ENCODE measurements around the gene LLGL2. TPM values are rescaled to one million over a fixed set of nuclear protein-coding genes. Genes with fewer than 3 reads are reported as not detected.

The LLGL2 gene
- total and polyA plus RNA-seq, 9 donors, result 2.1 to 12.1 (median 4.3) TPM

GRCh38 chr17:75482098-75482942 is 43.2 kb upstream of the LLGL2 start:
- no peak for DNase-seq
- no peaks in the 10 kb centered on the region for H3K27me3 ChIP-seq (ENCODE audit: control insufficient read depth, insufficient read depth, low read length)
- no peaks in the 10 kb centered on the region for H3K9me3 ChIP-seq (replicated peaks; ENCODE audit: control insufficient read depth, low read depth, low read length)
- peaks cover 19% of the 10 kb centered on the region for H3K36me3 ChIP-seq (ENCODE audit: control insufficient read depth, insufficient read depth, low read length)
- 78% methylated on average over 8 of the region's 16 CpGs for WGBS (ENCODE audit: insufficient coverage)
- no peak overlapping the region for H3K27ac ChIP-seq (ENCODE audit: low read length)
- H3K4me3 ChIP-seq (ENCODE audit: low read length), result no peak overlapping the region
- H3K4me1 ChIP-seq (ENCODE audit: control insufficient read depth, insufficient read depth, low read length), result peaks cover 65% of the 10 kb centered on the region

DNA sequence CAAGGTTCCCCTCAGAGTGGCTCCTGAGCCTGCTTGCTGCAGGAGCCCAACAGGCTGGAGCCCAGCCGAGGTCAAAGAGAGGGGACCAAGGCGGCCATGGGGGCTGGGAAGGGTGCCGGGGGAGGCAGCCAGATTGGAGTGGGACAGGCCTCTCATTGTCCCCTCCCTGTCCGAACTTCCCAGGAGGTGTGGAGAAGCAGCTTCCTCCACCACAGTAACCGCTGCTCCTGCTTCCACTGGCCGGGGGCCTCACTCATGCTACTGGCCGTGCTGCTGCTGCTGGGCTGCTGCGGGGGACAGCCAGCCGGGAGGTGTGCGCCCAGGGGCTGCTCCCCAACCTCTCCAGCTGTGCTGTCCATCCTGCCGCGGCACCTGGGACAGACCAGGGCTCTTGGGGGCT is 39.8 kb upstream of the LLGL2 start:
- Histone ChIP-seq H3K4me1 (ENCODE audit: control insufficient read depth, insufficient read depth, low read length) (peaks cover 67% of the 10 kb centered on the region), H3K27me3 (ENCODE audit: control insufficient read depth, insufficient read depth, low read length) (no peaks in the 10 kb centered on the region), H3K27ac (ENCODE audit: low read length) (peak overlapping the region; percentile 15), H3K9me3 (replicated peaks; ENCODE audit: control insufficient read depth, low read depth, low read length) (no peaks in the 10 kb centered on the region), H3K4me3 (ENCODE audit: low read length) (no peak overlapping the region), H3K36me3 (ENCODE audit: control insufficient read depth, insufficient read depth, low read length) (peaks cover 40% of the 10 kb centered on the region)
- 74% methylated on average over 12 of the region's 12 CpGs for WGBS (ENCODE audit: insufficient coverage)
- DNase-seq, result peak; percentile 30

- peaks cover 67% of the 10 kb centered on the region for H3K4me1 ChIP-seq (ENCODE audit: control insufficient read depth, insufficient read depth, low read length)
- no peak for DNase-seq
- H3K27ac ChIP-seq (ENCODE audit: low read length), result no peak overlapping the region
- H3K27me3 ChIP-seq (ENCODE audit: control insufficient read depth, insufficient read depth, low read length), result no peaks in the 10 kb centered on the region
- no peak overlapping the region for H3K4me3 ChIP-seq (ENCODE audit: low read length)
- H3K36me3 ChIP-seq (ENCODE audit: control insufficient read depth, insufficient read depth, low read length), result peaks cover 45% of the 10 kb centered on the region
- WGBS (ENCODE audit: insufficient coverage), result 100% methylated on average over 1 of the region's 14 CpGs
- no peaks in the 10 kb centered on the region for H3K9me3 ChIP-seq (replicated peaks; ENCODE audit: control insufficient read depth, low read depth, low read length)
Measured at GRCh38 chr17:75486151-75486550, 39.3 kb upstream of the LLGL2 start.

- no peak for DNase-seq
- no peaks in the 10 kb centered on the region for H3K27me3 ChIP-seq (ENCODE audit: control insufficient read depth, insufficient read depth, low read length)
- peaks cover 59% of the 10 kb centered on the region for H3K4me1 ChIP-seq (ENCODE audit: control insufficient read depth, insufficient read depth, low read length)
- H3K36me3 ChIP-seq (ENCODE audit: control insufficient read depth, insufficient read depth, low read length), result peaks cover 53% of the 10 kb centered on the region
- H3K27ac ChIP-seq (ENCODE audit: low read length), result no peak overlapping the region
- no peak overlapping the region for H3K4me3 ChIP-seq (ENCODE audit: low read length)
- 72% methylated on average over 5 of the region's 5 CpGs for WGBS (ENCODE audit: insufficient coverage)
- H3K9me3 ChIP-seq (replicated peaks; ENCODE audit: control insufficient read depth, low read depth, low read length), result no peaks in the 10 kb centered on the region
Measured at GRCh38 chr17:75486951-75487350, 38.5 kb upstream of the LLGL2 start.

GRCh38 chr17:75487351-75488070 is 38.0 kb upstream of the LLGL2 start:
- no peak overlapping the region for H3K27ac ChIP-seq (ENCODE audit: low read length)
- WGBS (ENCODE audit: insufficient coverage), result 66% methylated on average over 6 of the region's 12 CpGs
- peak; percentile 68 for DNase-seq
- peaks cover 58% of the 10 kb centered on the region for H3K36me3 ChIP-seq (ENCODE audit: control insufficient read depth, insufficient read depth, low read length)
- no peaks in the 10 kb centered on the region for H3K9me3 ChIP-seq (replicated peaks; ENCODE audit: control insufficient read depth, low read depth, low read length)
- no peaks in the 10 kb centered on the region for H3K27me3 ChIP-seq (ENCODE audit: control insufficient read depth, insufficient read depth, low read length)
- H3K4me1 ChIP-seq (ENCODE audit: control insufficient read depth, insufficient read depth, low read length), result peaks cover 57% of the 10 kb centered on the region
- H3K4me3 ChIP-seq (ENCODE audit: low read length), result no peak overlapping the region

DNA sequence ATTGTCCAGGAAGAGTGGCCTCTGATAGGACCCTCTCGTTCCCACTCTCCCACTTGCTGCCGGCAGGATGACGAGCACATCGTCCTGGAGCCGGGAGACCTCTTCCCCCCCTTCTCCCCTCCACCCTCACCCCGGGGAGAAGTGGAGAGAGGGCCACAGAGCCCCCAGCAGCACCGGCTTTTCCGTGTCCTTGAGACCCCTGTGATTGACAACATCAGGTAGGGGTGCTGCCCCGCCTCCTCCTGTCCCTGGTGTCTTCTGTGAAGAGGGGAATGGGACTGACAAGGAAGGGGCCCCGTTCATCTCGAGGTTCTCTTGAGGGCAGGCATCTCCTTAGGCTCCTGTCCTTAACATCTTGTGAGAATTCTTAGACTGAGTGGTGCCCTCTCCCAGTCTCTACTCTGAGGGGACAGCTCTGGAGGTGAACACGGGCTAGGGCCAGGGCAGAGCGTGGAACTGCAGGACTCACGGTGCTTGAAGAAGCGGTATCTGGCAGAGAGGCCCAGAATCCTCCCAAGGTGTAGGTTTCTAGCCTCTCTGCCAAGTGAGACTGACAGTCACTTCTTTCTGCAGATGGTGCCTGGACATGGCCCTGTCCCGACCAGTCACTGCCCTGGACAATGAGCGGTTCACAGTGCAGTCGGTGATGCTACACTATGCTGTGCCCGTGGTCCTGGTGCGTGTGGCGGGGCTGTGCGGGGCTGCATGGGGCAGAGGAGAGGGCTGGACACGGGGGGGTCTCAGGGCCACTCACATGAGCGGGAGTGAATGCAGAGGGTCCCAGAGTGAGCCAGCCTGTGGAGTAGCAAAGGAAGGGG is 36.6 kb upstream of the LLGL2 start:
- no peak for DNase-seq
- Histone ChIP-seq H3K27me3 (ENCODE audit: control insufficient read depth, insufficient read depth, low read length) (no peaks in the 10 kb centered on the region), H3K9me3 (replicated peaks; ENCODE audit: control insufficient read depth, low read depth, low read length) (no peaks in the 10 kb centered on the region), H3K4me3 (ENCODE audit: low read length) (no peak overlapping the region), H3K4me1 (ENCODE audit: control insufficient read depth, insufficient read depth, low read length) (peaks cover 50% of the 10 kb centered on the region), H3K27ac (ENCODE audit: low read length) (no peak overlapping the region), H3K36me3 (ENCODE audit: control insufficient read depth, insufficient read depth, low read length) (peaks cover 72% of the 10 kb centered on the region)
- WGBS (ENCODE audit: insufficient coverage), result 86% methylated on average over 13 of the region's 24 CpGs

- no peak for DNase-seq
- Histone ChIP-seq H3K9me3 (replicated peaks; ENCODE audit: control insufficient read depth, low read depth, low read length) (no peaks in the 10 kb centered on the region), H3K27me3 (ENCODE audit: control insufficient read depth, insufficient read depth, low read length) (no peaks in the 10 kb centered on the region), H3K36me3 (ENCODE audit: control insufficient read depth, insufficient read depth, low read length) (peaks cover 79% of the 10 kb centered on the region), H3K4me3 (ENCODE audit: low read length) (no peak overlapping the region), H3K4me1 (ENCODE audit: control insufficient read depth, insufficient read depth, low read length) (peaks cover 50% of the 10 kb centered on the region), H3K27ac (ENCODE audit: low read length) (no peak overlapping the region)
- WGBS (ENCODE audit: insufficient coverage), result 70% methylated on average over 8 of the region's 14 CpGs
Measured at GRCh38 chr17:75489511-75489955, 36.0 kb upstream of the LLGL2 start.

GRCh38 chr17:75490173-75490743 is 35.2 kb upstream of the LLGL2 start:
- Histone ChIP-seq H3K27me3 (ENCODE audit: control insufficient read depth, insufficient read depth, low read length) (no peaks in the 10 kb centered on the region), H3K4me1 (ENCODE audit: control insufficient read depth, insufficient read depth, low read length) (peaks cover 50% of the 10 kb centered on the region), H3K9me3 (replicated peaks; ENCODE audit: control insufficient read depth, low read depth, low read length) (no peaks in the 10 kb centered on the region), H3K4me3 (ENCODE audit: low read length) (no peak overlapping the region), H3K36me3 (ENCODE audit: control insufficient read depth, insufficient read depth, low read length) (peaks cover 86% of the 10 kb centered on the region), H3K27ac (ENCODE audit: low read length) (no peak overlapping the region)
- no peak for DNase-seq
- 51% methylated on average over 9 of the region's 14 CpGs for WGBS (ENCODE audit: insufficient coverage)

DNA sequence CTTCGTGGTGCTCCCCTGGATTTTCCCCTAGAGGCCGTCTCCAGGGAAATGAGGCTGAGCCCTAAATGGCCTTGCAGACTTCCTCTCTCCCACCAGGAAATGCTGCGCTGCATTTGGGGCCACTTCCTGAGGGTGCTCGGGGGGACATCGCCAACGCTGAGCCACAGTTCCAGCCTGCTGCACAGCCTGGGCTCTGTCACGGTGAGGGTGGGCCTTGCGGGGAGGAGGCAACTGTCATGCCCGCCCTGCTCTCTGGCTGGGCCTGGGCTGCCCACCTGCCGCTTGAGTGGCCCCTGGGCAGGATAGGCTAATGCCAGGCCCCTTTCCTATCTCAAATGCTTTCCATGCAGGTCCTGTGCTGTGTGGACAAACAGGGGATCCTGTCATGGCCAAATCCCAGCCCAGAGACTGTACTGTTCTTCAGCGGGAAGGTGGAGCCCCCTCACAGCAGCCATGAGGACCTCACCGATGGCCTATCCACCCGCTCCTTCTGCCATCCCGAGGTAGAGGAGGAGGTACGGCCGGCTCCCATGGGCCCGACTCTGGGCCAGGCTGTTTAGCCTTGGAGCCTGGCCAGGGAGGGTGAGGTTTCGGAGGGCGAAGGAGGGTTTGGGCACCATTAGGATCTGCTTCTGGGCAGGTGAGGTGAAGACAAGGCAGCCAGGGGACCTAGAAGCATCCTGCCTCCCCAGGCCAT is 34.4 kb upstream of the LLGL2 start:
- no peak for DNase-seq
- H3K27ac ChIP-seq (ENCODE audit: low read length), result no peak overlapping the region
- no peaks in the 10 kb centered on the region for H3K27me3 ChIP-seq (ENCODE audit: control insufficient read depth, insufficient read depth, low read length)
- 82% methylated on average over 15 of the region's 19 CpGs for WGBS (ENCODE audit: insufficient coverage)
- H3K4me1 ChIP-seq (ENCODE audit: control insufficient read depth, insufficient read depth, low read length), result peaks cover 43% of the 10 kb centered on the region
- H3K36me3 ChIP-seq (ENCODE audit: control insufficient read depth, insufficient read depth, low read length), result peaks cover 93% of the 10 kb centered on the region
- H3K4me3 ChIP-seq (ENCODE audit: low read length), result no peak overlapping the region
- no peaks in the 10 kb centered on the region for H3K9me3 ChIP-seq (replicated peaks; ENCODE audit: control insufficient read depth, low read depth, low read length)

Measured in muscle of leg (tissue), 11 donors.